ENCODE results near the gene ELAVL2. TPM values are rescaled to one million over a fixed set of nuclear protein-coding genes. Genes with fewer than 3 reads are reported as not detected.

The ELAVL2 gene
- total and polyA plus RNA-seq, 7 experiments from 2014 or later, result not detected

GRCh38 chr9:23821375-23822181 is 4.5 kb downstream of the ELAVL2 start:
- no peaks in the 10 kb centered on the region for H3K36me3 ChIP-seq (ENCODE audit: control insufficient read depth in 2 of 3, insufficient read depth in 3 of 3, low read length in 3 of 3)
- H3K4me1 ChIP-seq (ENCODE audit: control insufficient read depth in 2 of 2, insufficient read depth in 2 of 2, low read length in 2 of 2), result no peaks in the 10 kb centered on the region
- peaks cover 0 to 5% of the 10 kb centered on the region in 2 donors for H3K27me3 ChIP-seq (ENCODE audit: control insufficient read depth in 2 of 2, insufficient read depth in 2 of 2, low read length in 2 of 2)
- H3K27ac ChIP-seq (ENCODE audit: low read depth, low read length), result no peak overlapping the region
- Mint-ChIP-seq H3K27me3 (peaks cover 24 to 35% (median 31%) of the 10 kb centered on the region in 5 donors), H3K36me3 (peaks cover 0 to 7% (median 0%) of the 10 kb centered on the region in 5 donors), H3K9me3 (peaks cover 0 to 40% (median 11%) of the 10 kb centered on the region in 11 donors), H3K27ac (no peak overlapping the region), H3K4me3 (peak overlapping the region in 3 of 10 donors; percentile 6 to 40 (median 9)), H3K4me1 (peaks cover 0 to 5% (median 0%) of the 10 kb centered on the region in 7 donors)
- ATAC-seq (no peak), DNase-seq (no peak)
- peaks cover 0 to 15% (median 0%) of the 10 kb centered on the region in 3 experiments for H3K9me3 ChIP-seq (ENCODE audit: control insufficient read depth in 2 of 3, low read length in 3 of 3)
- intact Hi-C loops (cut with micrococcal nuclease), result loop anchor here in 1 of 2 donors (5.0 kb wide), 1 partner anchor 1849 kb away; no protein-coding TSS in a partner anchor
- POLR2A ChIA-PET, result no interaction called here
- CTCF ChIA-PET, result no interaction called here
- no peak overlapping the region for H3K4me3 ChIP-seq (ENCODE audit: low read length)

GRCh38 chr9:23820451-23821374 is 5.3 kb downstream of the ELAVL2 start:
- H3K36me3 Mint-ChIP-seq, result peaks cover 0 to 7% (median 0%) of the 10 kb centered on the region in 5 donors
- DNase-seq (no peak), ATAC-seq (no peak)
- peaks cover 0 to 40% (median 11%) of the 10 kb centered on the region in 11 donors for H3K9me3 Mint-ChIP-seq
- intact Hi-C loops (cut with micrococcal nuclease), result loop anchor here in 1 of 2 donors (5.0 kb wide), 1 partner anchor 1848 kb away; no protein-coding TSS in a partner anchor
- Histone ChIP-seq H3K27ac (ENCODE audit: low read depth, low read length) (no peak overlapping the region), H3K27me3 (ENCODE audit: control insufficient read depth in 2 of 2, insufficient read depth in 2 of 2, low read length in 2 of 2) (peaks cover 0 to 5% of the 10 kb centered on the region in 2 donors), H3K36me3 (ENCODE audit: control insufficient read depth in 2 of 3, insufficient read depth in 3 of 3, low read length in 3 of 3) (no peaks in the 10 kb centered on the region), H3K9me3 (ENCODE audit: control insufficient read depth in 2 of 3, low read length in 3 of 3) (peaks cover 0 to 15% (median 0%) of the 10 kb centered on the region in 3 experiments), H3K4me3 (ENCODE audit: low read length) (no peak overlapping the region), H3K4me1 (ENCODE audit: control insufficient read depth in 2 of 2, insufficient read depth in 2 of 2, low read length in 2 of 2) (no peaks in the 10 kb centered on the region)
- CTCF ChIA-PET, result no interaction called here
- POLR2A ChIA-PET, result no interaction called here
- H3K27me3 Mint-ChIP-seq, result peaks cover 24 to 35% (median 31%) of the 10 kb centered on the region in 5 donors
- peak overlapping the region in 1 of 10 donors; percentile 9 for H3K4me3 Mint-ChIP-seq
- peaks cover 0 to 5% (median 0%) of the 10 kb centered on the region in 7 donors for H3K4me1 Mint-ChIP-seq
- H3K27ac Mint-ChIP-seq, result no peak overlapping the region

GRCh38 chr9:23819403-23819802 is 6.6 kb downstream of the ELAVL2 start:
- CTCF ChIA-PET, result no interaction called here
- ATAC-seq, result no peak
- Histone ChIP-seq H3K4me1 (ENCODE audit: control insufficient read depth in 2 of 2, insufficient read depth in 2 of 2, low read length in 2 of 2) (no peaks in the 10 kb centered on the region), H3K9me3 (ENCODE audit: control insufficient read depth in 2 of 3, low read length in 3 of 3) (peaks cover 0 to 12% (median 0%) of the 10 kb centered on the region in 3 experiments), H3K27ac (ENCODE audit: low read depth, low read length) (no peak overlapping the region), H3K36me3 (ENCODE audit: control insufficient read depth in 2 of 3, insufficient read depth in 3 of 3, low read length in 3 of 3) (no peaks in the 10 kb centered on the region), H3K27me3 (ENCODE audit: control insufficient read depth in 2 of 2, insufficient read depth in 2 of 2, low read length in 2 of 2) (peaks cover 0 to 5% of the 10 kb centered on the region in 2 donors), H3K4me3 (ENCODE audit: low read length) (no peak overlapping the region)
- Mint-ChIP-seq H3K4me3 (no peak overlapping the region), H3K27me3 (peaks cover 24 to 35% (median 31%) of the 10 kb centered on the region in 5 donors), H3K4me1 (peaks cover 0 to 5% (median 0%) of the 10 kb centered on the region in 7 donors), H3K36me3 (peaks cover 0 to 7% (median 0%) of the 10 kb centered on the region in 5 donors), H3K27ac (no peak overlapping the region), H3K9me3 (peaks cover under 1 to 43% (median 11%) of the 10 kb centered on the region in 11 donors)
- intact Hi-C loops (cut with micrococcal nuclease), result loop anchor here in 1 of 2 donors (10.0 kb wide), 1 partner anchor 55 kb away; no protein-coding TSS in a partner anchor
- DNase-seq, result no peak
- POLR2A ChIA-PET, result no interaction called here

GRCh38 chr9:23814243-23814642 is 11.8 kb downstream of the ELAVL2 start:
- ChIA-PET CTCF (no interaction called here), POLR2A (no interaction called here)
- peaks cover 0 to 3% (median 0%) of the 10 kb centered on the region in 5 donors for H3K36me3 Mint-ChIP-seq
- no peaks in the 10 kb centered on the region for H3K27me3 ChIP-seq (ENCODE audit: control insufficient read depth in 2 of 2, insufficient read depth in 2 of 2, low read length in 2 of 2)
- intact Hi-C loops (cut with micrococcal nuclease), result loop anchor here in 1 of 2 donors (10.0 kb wide), 1 partner anchor 61 kb away; no protein-coding TSS in a partner anchor
- no peak overlapping the region for H3K27ac ChIP-seq (ENCODE audit: low read depth, low read length)
- no peaks in the 10 kb centered on the region for H3K4me1 ChIP-seq (ENCODE audit: control insufficient read depth in 2 of 2, insufficient read depth in 2 of 2, low read length in 2 of 2)
- no peaks in the 10 kb centered on the region for H3K4me1 Mint-ChIP-seq
- peaks cover under 1 to 16% (median 8%) of the 10 kb centered on the region in 5 donors for H3K27me3 Mint-ChIP-seq
- peaks cover under 1 to 29% (median 9%) of the 10 kb centered on the region in 11 donors for H3K9me3 Mint-ChIP-seq
- no peaks in the 10 kb centered on the region for H3K9me3 ChIP-seq (ENCODE audit: control insufficient read depth in 2 of 3, low read length in 3 of 3)
- no peak overlapping the region for H3K4me3 ChIP-seq (ENCODE audit: low read length)
- DNase-seq, result no peak
- no peak overlapping the region for H3K4me3 Mint-ChIP-seq
- no peaks in the 10 kb centered on the region for H3K36me3 ChIP-seq (ENCODE audit: control insufficient read depth in 2 of 3, insufficient read depth in 3 of 3, low read length in 3 of 3)
- no peak for ATAC-seq
- no peak overlapping the region for H3K27ac Mint-ChIP-seq

GRCh38 chr9:23812673-23813072 is 13.4 kb downstream of the ELAVL2 start:
- ChIA-PET POLR2A (no interaction called here), CTCF (interaction anchor here (1.0 kb wide), 1 partner anchor 10 kb away, joined by 3 read pairs; no protein-coding TSS in a partner anchor)
- Mint-ChIP-seq H3K9me3 (peaks cover 0 to 30% (median 6%) of the 10 kb centered on the region in 11 donors), H3K4me3 (no peak overlapping the region), H3K27ac (no peak overlapping the region), H3K36me3 (no peaks in the 10 kb centered on the region), H3K27me3 (peaks cover 0 to 6% (median 0%) of the 10 kb centered on the region in 5 donors), H3K4me1 (no peaks in the 10 kb centered on the region)
- ATAC-seq, result no peak
- intact Hi-C loops (cut with micrococcal nuclease), result loop anchor here in 1 of 2 donors (10.0 kb wide), 1 partner anchor 62 kb away; no protein-coding TSS in a partner anchor
- H3K4me3 ChIP-seq (ENCODE audit: low read length), result no peak overlapping the region
- H3K4me1 ChIP-seq (ENCODE audit: control insufficient read depth in 2 of 2, insufficient read depth in 2 of 2, low read length in 2 of 2), result no peaks in the 10 kb centered on the region
- no peaks in the 10 kb centered on the region for H3K9me3 ChIP-seq (ENCODE audit: control insufficient read depth in 2 of 3, low read length in 3 of 3)
- H3K36me3 ChIP-seq (ENCODE audit: control insufficient read depth in 2 of 3, insufficient read depth in 3 of 3, low read length in 3 of 3), result no peaks in the 10 kb centered on the region
- no peak overlapping the region for H3K27ac ChIP-seq (ENCODE audit: low read depth, low read length)
- no peaks in the 10 kb centered on the region for H3K27me3 ChIP-seq (ENCODE audit: control insufficient read depth in 2 of 2, insufficient read depth in 2 of 2, low read length in 2 of 2)
- no peak for DNase-seq

DNA sequence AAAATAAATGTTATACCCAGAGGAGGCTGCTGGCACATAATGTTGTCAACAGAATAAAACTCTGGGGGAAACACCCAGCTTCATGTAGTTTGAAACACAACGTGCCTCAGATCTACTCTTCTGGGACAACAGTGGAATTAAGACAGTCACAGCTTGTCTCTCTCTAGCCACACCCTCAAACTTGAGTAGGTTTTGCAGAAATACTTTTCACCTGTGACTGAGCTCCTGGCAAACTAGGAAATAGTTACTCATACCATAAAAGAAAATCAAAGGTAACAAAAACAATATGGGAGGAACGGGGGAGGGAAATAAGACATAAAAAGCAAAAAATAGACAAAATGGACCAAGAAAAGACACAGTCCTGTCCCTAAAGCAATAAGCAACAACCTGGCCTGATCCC is 14.4 kb downstream of the ELAVL2 start:
- Mint-ChIP-seq H3K9me3 (peaks cover 0 to 30% (median 6%) of the 10 kb centered on the region in 11 donors), H3K4me1 (no peaks in the 10 kb centered on the region), H3K27ac (no peak overlapping the region), H3K4me3 (no peak overlapping the region), H3K36me3 (no peaks in the 10 kb centered on the region), H3K27me3 (peaks cover 0 to 3% (median 0%) of the 10 kb centered on the region in 5 donors)
- no peaks in the 10 kb centered on the region for H3K36me3 ChIP-seq (ENCODE audit: control insufficient read depth in 2 of 3, insufficient read depth in 3 of 3, low read length in 3 of 3)
- no peaks in the 10 kb centered on the region for H3K27me3 ChIP-seq (ENCODE audit: control insufficient read depth in 2 of 2, insufficient read depth in 2 of 2, low read length in 2 of 2)
- intact Hi-C loops (cut with micrococcal nuclease), result loop anchor here in 1 of 2 donors (10.0 kb wide), 1 partner anchor 63 kb away; no protein-coding TSS in a partner anchor
- H3K4me1 ChIP-seq (ENCODE audit: control insufficient read depth in 2 of 2, insufficient read depth in 2 of 2, low read length in 2 of 2), result no peaks in the 10 kb centered on the region
- H3K9me3 ChIP-seq (ENCODE audit: control insufficient read depth in 2 of 3, low read length in 3 of 3), result no peaks in the 10 kb centered on the region
- DNase-seq (no peak), ATAC-seq (no peak)
- H3K27ac ChIP-seq (ENCODE audit: low read depth, low read length), result no peak overlapping the region
- ChIA-PET CTCF (no interaction called here), POLR2A (no interaction called here)
- no peak overlapping the region for H3K4me3 ChIP-seq (ENCODE audit: low read length)

Data from naive thymus-derived CD4-positive, alpha-beta T cell (primary cell).